ENCODE results near the gene MXD1. TPM values are rescaled to one million over a fixed set of nuclear protein-coding genes. Genes with fewer than 3 reads are reported as not detected.

Gene MXD1
- total and polyA plus RNA-seq, 7 donors, result 5.4 to 102 (median 7.8) TPM

- Histone ChIP-seq H3K27me3 (no peaks in the 10 kb centered on the region), H3K4me3 (no peak overlapping the region), H3K27ac (no peak overlapping the region), H3K9me3 (no peaks in the 10 kb centered on the region), H3K36me3 (peaks cover 18 to 67% (median 35%) of the 10 kb centered on the region in 4 donors), H3K4me1 (no peaks in the 10 kb centered on the region)
- intact Hi-C loops (cut with DNase I), result no loop called here
- TF ChIP-seq, protein P1, sequence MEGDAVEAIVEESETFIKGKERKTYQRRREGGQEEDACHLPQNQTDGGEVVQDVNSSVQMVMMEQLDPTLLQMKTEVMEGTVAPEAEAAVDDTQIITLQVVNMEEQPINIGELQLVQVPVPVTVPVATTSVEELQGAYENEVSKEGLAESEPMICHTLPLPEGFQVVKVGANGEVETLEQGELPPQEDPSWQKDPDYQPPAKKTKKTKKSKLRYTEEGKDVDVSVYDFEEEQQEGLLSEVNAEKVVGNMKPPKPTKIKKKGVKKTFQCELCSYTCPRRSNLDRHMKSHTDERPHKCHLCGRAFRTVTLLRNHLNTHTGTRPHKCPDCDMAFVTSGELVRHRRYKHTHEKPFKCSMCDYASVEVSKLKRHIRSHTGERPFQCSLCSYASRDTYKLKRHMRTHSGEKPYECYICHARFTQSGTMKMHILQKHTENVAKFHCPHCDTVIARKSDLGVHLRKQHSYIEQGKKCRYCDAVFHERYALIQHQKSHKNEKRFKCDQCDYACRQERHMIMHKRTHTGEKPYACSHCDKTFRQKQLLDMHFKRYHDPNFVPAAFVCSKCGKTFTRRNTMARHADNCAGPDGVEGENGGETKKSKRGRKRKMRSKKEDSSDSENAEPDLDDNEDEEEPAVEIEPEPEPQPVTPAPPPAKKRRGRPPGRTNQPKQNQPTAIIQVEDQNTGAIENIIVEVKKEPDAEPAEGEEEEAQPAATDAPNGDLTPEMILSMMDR (IDR thresholded peaks at IDR 0.05), result no peak
- no peak for TF ChIP-seq EP300 (IDR thresholded peaks at IDR 0.05)
- TF ChIP-seq POLR2AphosphoS5 (IDR thresholded peaks at IDR 0.05), result no peak
- TF ChIP-seq POLR2A (IDR thresholded peaks at IDR 0.05), result no peak
- 87 to 94% methylated on average over 11 of the region's 11 CpGs for WGBS, 2 donors
- DNase-seq, result no peak
Measured at GRCh38 chr2:69936906-69937305, 22.0 kb downstream of the MXD1 start.

DNA sequence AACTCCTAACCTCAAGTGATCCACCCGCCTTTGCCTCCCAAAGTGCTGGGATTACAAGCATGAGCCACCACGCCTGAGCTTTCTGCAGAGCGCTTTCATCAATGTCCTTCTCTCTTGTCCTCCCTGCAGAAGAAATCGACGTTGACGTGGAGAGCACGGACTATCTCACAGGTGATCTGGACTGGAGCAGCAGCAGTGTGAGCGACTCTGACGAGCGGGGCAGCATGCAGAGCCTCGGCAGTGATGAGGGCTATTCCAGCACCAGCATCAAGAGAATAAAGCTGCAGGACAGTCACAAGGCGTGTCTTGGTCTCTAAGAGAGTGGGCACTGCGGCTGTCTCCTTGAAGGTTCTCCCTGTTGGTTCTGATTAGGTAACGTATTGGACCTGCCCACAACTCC, 23.1 kb downstream of the MXD1 start:
- TF ChIP-seq, protein P1 (IDR thresholded peaks at IDR 0.05), result no peak
- TF ChIP-seq POLR2AphosphoS5 (IDR thresholded peaks at IDR 0.05) (no peak), EP300 (IDR thresholded peaks at IDR 0.05) (no peak)
- intact Hi-C loops (cut with DNase I), result no loop called here
- Histone ChIP-seq H3K4me3 (no peak overlapping the region), H3K9me3 (no peaks in the 10 kb centered on the region), H3K4me1 (no peaks in the 10 kb centered on the region), H3K27me3 (no peaks in the 10 kb centered on the region), H3K27ac (no peak overlapping the region), H3K36me3 (peaks cover 18 to 73% (median 35%) of the 10 kb centered on the region in 4 donors)
- WGBS, 2 donors, result 95 to 96% methylated on average over 14 of the region's 14 CpGs
- DNase-seq, result no peak

GRCh38 chr2:69939722-69940121, 24.8 kb downstream of the MXD1 start:
- H3K36me3 ChIP-seq, result peaks cover 18 to 81% (median 35%) of the 10 kb centered on the region in 4 donors
- H3K4me1 ChIP-seq, result no peaks in the 10 kb centered on the region
- H3K27me3 ChIP-seq, result no peaks in the 10 kb centered on the region
- 50 to 80% methylated on average over 14 of the region's 14 CpGs for WGBS, 2 donors
- TF ChIP-seq POLR2AphosphoS5 (IDR thresholded peaks at IDR 0.05) (no peak), EP300 (IDR thresholded peaks at IDR 0.05) (no peak), POLR2A (IDR thresholded peaks at IDR 0.05) (no peak)
- TF ChIP-seq, protein P1 (IDR thresholded peaks at IDR 0.05), result no peak
- H3K9me3 ChIP-seq, result no peaks in the 10 kb centered on the region
- no peak for DNase-seq
- intact Hi-C loops (cut with DNase I), result no loop called here
- no peak overlapping the region for H3K4me3 ChIP-seq
- no peak overlapping the region for H3K27ac ChIP-seq

GRCh38 chr2:69940691-69941090, 25.8 kb downstream of the MXD1 start:
- Histone ChIP-seq H3K4me3 (no peak overlapping the region), H3K4me1 (no peaks in the 10 kb centered on the region), H3K36me3 (peaks cover 15 to 73% (median 30%) of the 10 kb centered on the region in 4 donors), H3K27ac (no peak overlapping the region), H3K27me3 (no peaks in the 10 kb centered on the region), H3K9me3 (no peaks in the 10 kb centered on the region)
- no peak for DNase-seq
- TF ChIP-seq, protein P1 (IDR thresholded peaks at IDR 0.05), result no peak
- TF ChIP-seq EP300 (IDR thresholded peaks at IDR 0.05) (no peak), POLR2A (IDR thresholded peaks at IDR 0.05) (no peak), POLR2AphosphoS5 (IDR thresholded peaks at IDR 0.05) (no peak)
- 96 to 97% methylated on average over 8 of the region's 8 CpGs for WGBS, 2 donors
- intact Hi-C loops (cut with DNase I), result no loop called here

All from sigmoid colon (tissue), 7 donors.